HG02973 (cell line): ENCODE measurements around the gene PLEKHH2.
"Not testable (repeated sequence)": the region's sequence is repeated elsewhere in the genome, so short reads cannot be mapped to it uniquely, and the experiment has no call there.

Experiments used
- ATAC-seq: cut with Tn5 transposase; IDR thresholded peaks from one replicate; pipeline ENCODE4 v1.9.1; 2021; ENCODE audit warnings: moderate library complexity; ENCODE audit not compliant: unreplicated experiment

Gene PLEKHH2

GRCh38 chr2:43637030-43637803 is at the start of gene PLEKHH2:
Gene PLEKHH2, plus strand, starts transcription at chr2:43637260. Its CDS starts 7,414 bp downstream, at chr2:43644674.
- peak; percentile 100 for ATAC-seq

- ATAC-seq = no peak
Measured at GRCh38 chr2:43592443-43592842, 44.6 kb upstream of the PLEKHH2 start.

GRCh38 chr2:43593254-43593653 is 43.8 kb upstream of the PLEKHH2 start:
- ATAC-seq = no peak

GRCh38 chr2:43594875-43595274 is 42.2 kb upstream of the PLEKHH2 start:
- ATAC-seq = no peak

- ATAC-seq = peak; percentile 97
Measured at GRCh38 chr2:43595603-43596412, 41.3 kb upstream of the PLEKHH2 start, which contains the start of gene THADA. Gene THADA, minus strand, starts transcription at chr2:43596038. Its CDS starts 3,646 bp downstream, at chr2:43592392.

- ATAC-seq = not testable (repeated sequence)
Measured at GRCh38 chr2:43600596-43600995, 36.5 kb upstream of the PLEKHH2 start.

- no peak for ATAC-seq
Measured at GRCh38 chr2:43604674-43605073, 32.4 kb upstream of the PLEKHH2 start.

- no peak for ATAC-seq
Measured at GRCh38 chr2:43605079-43605655, 31.9 kb upstream of the PLEKHH2 start.

- no peak for ATAC-seq
Measured at GRCh38 chr2:43605851-43606250, 31.2 kb upstream of the PLEKHH2 start.

GRCh38 chr2:43609290-43609918 is 27.7 kb upstream of the PLEKHH2 start:
- ATAC-seq = peak; percentile 69

GRCh38 chr2:43610361-43610760 is 26.7 kb upstream of the PLEKHH2 start:
- ATAC-seq = no peak

- ATAC-seq = peak; percentile 72
Measured at GRCh38 chr2:43611987-43612894, 24.8 kb upstream of the PLEKHH2 start.

GRCh38 chr2:43612944-43613343 is 24.1 kb upstream of the PLEKHH2 start:
- no peak for ATAC-seq

GRCh38 chr2:43616967-43617680 is 19.9 kb upstream of the PLEKHH2 start:
- no peak for ATAC-seq

GRCh38 chr2:43619511-43619910 is 17.5 kb upstream of the PLEKHH2 start:
- ATAC-seq = no peak

- ATAC-seq = no peak
Measured at GRCh38 chr2:43622931-43623451, 14.1 kb upstream of the PLEKHH2 start.

GRCh38 chr2:43631618-43632317 is 5.3 kb upstream of the PLEKHH2 start:
- ATAC-seq = no peak

- ATAC-seq = no peak
Measured at GRCh38 chr2:43634604-43635306, 2.3 kb upstream of the PLEKHH2 start.
